Right lobe of liver (tissue), 4 donors: Measurements from ENCODE around the gene HYI.

Experiments used
- POLR2A ChIP-seq: fragments of 450-650 bp; IDR thresholded peaks from one replicate; pipeline ENCODE4 v1.6.1; 2017; ENCODE audit warnings: antibody characterized with exemption, mild to moderate bottlenecking
- TF ChIP-seq, protein P1 (sequence below), 4 donors: fragments of 200-600 bp in 3 of 4; fragments of 450-650 bp in 1 of 4; IDR thresholded peaks; one replicate each; pipeline versions ENCODE4 v1.5.1 to v1.8.0; 2016 to 2022; ENCODE audit warnings: antibody characterized with exemption in 4 of 4, mild to moderate bottlenecking in 2 of 4
- donor health status: DM: no; HTN: no; CAD: no.
- donor health status: DM: no; HTN: no; CAD: no.
- donor health status: DM: no; HTN: yes; CAD: no.

GRCh38 chr1:43438953-43439581 is 14.7 kb downstream of the HYI start:
- TF ChIP-seq, protein P1, sequence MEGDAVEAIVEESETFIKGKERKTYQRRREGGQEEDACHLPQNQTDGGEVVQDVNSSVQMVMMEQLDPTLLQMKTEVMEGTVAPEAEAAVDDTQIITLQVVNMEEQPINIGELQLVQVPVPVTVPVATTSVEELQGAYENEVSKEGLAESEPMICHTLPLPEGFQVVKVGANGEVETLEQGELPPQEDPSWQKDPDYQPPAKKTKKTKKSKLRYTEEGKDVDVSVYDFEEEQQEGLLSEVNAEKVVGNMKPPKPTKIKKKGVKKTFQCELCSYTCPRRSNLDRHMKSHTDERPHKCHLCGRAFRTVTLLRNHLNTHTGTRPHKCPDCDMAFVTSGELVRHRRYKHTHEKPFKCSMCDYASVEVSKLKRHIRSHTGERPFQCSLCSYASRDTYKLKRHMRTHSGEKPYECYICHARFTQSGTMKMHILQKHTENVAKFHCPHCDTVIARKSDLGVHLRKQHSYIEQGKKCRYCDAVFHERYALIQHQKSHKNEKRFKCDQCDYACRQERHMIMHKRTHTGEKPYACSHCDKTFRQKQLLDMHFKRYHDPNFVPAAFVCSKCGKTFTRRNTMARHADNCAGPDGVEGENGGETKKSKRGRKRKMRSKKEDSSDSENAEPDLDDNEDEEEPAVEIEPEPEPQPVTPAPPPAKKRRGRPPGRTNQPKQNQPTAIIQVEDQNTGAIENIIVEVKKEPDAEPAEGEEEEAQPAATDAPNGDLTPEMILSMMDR (IDR thresholded peaks at IDR 0.05): no peak
- no peak for TF ChIP-seq POLR2A
